GM18520 (cell line): Measurements from ENCODE around the gene ARMC5.
"Not testable (repeated sequence)": the region's sequence is repeated elsewhere in the genome, so short reads cannot be mapped to it uniquely, and the experiment has no call there.

Experiments used
- ATAC-seq: cut with Tn5 transposase; IDR thresholded peaks from one replicate; pipeline ENCODE4 v1.9.1; 2021; ENCODE audit not compliant: unreplicated experiment

Gene ARMC5

DNA sequence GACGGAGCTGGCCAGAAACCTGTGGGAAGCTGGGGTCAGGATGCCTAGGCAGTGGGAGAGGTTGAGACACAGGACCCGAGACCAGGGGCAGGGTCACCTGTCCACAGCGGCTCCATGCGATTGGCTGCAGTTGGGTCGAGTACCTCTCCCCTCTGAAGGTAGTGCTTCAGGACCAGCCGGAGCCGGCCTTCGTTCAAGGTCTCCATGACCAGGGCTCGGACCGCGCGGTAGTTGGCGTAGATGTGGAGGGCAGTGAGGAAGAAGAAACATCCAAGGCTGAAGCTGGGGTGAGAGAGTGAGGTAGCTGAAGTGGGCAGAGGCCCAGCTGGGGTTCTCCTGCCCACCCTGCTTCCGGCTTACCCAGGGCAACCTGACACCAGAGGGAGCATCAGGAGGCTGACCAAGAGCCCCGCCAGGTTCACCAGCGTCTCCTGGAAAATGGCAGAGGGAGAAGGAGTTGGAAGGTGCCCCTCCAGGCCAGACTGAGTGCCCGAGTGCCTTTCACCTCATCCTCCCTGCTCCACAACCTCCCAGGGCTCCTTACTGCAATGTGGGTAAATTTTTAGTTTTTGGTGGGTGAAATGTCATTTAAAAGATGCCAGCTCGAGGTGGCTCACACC lies 34.3 kb downstream of the ARMC5 start:
- ATAC-seq, result no peak

GRCh38 chr16:31496670-31497069 lies 37.4 kb downstream of the ARMC5 start:
- no peak for ATAC-seq

GRCh38 chr16:31498493-31498892 lies 39.2 kb downstream of the ARMC5 start:
- ATAC-seq, result no peak

DNA sequence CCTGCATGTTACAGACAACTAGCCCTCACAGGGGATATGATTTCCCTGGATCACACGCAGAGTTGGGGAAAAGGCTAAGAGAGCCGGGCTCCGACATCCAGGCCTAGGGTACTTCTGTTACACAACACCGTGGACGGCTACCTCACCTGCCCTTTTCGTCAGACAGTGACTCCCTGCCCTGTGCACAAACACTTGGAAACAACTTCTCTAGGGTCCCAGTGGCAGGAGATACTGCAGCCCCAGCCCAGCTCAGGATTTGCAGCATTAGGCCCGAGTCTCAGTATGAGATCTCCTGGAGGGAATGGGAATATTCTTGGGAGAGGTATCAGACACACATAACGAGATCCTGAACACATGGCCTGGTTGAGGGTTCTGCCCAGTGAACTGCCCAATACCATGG lies 40.6 kb downstream of the ARMC5 start:
- no peak for ATAC-seq

DNA sequence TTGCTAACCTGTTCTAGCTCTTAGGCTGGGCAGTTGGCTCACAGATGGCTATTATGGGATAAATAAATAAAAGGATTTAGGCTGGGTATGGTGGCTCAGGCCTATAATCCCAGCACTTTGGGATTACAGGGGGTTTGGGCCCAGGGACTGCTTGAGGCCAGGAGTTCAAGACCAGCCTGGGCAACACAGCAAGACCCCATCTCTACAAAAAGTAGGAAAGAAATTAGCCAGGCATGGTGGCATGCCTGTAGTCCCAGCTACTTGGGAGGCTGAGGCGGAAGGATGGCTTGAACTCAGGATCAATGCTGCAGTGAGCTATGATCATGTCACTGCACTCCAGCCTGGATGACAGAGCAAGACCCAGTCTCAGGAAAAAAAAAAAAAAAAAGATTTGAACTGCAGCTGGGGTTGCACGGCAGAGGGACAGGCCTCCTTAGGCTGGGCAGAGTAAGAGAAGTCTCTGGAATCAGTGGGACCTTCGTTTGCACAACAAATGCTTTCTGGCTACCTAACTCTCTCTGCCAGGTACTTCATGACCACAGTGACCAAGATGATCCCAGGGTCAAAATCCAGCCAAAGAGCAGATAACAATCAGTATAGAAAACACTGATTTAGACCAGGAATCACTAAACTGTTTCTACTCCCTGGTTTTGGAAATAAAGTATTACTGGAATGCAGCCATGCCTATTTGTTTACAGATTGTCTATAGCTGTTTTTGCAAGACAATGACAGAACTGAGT lies 42.1 kb downstream of the ARMC5 start:
- ATAC-seq, result no peak

DNA sequence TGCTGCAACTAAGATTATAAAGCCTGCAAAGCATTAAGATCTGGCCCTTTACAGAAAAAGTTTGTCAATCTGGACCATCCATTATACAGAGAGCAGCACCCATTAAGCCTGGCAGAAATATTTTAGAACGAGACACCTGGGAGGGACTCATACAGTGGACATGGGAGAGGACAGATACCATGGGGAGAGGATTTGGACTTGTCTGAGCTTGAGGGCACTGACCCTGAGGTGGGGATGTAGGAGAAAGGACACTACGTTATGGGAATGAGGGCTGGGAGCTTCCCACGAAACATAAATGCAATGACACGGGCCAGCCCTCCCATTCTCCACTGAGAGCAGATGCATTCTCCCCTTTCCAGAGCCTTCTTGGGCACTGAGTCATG lies 42.7 kb downstream of the ARMC5 start:
- ATAC-seq, result no peak

GRCh38 chr16:31502981-31503380 lies 43.7 kb downstream of the ARMC5 start:
- ATAC-seq, result no peak

GRCh38 chr16:31503555-31503954 lies 44.3 kb downstream of the ARMC5 start:
- not testable (repeated sequence) for ATAC-seq

- ATAC-seq, result no peak
Measured at GRCh38 chr16:31504159-31504558, 44.9 kb downstream of the ARMC5 start.

- no peak for ATAC-seq
Measured at GRCh38 chr16:31505483-31505882, 46.2 kb downstream of the ARMC5 start.

DNA sequence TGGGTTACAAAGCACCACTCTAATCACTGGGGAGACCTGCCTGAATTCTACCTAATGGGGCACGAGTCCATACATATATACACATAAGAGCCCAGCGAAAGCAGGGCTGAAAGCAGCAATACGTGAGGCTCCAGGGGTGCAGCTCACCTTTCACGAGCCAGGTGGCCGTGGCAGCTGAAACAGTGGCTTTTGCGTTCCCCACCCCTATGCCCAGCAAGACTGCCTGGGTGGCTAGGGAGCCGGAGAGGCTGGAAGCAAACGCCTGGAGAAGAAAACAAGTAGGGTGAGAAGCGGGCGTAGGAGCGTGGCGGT lies 48.3 kb downstream of the ARMC5 start:
- no peak for ATAC-seq

DNA sequence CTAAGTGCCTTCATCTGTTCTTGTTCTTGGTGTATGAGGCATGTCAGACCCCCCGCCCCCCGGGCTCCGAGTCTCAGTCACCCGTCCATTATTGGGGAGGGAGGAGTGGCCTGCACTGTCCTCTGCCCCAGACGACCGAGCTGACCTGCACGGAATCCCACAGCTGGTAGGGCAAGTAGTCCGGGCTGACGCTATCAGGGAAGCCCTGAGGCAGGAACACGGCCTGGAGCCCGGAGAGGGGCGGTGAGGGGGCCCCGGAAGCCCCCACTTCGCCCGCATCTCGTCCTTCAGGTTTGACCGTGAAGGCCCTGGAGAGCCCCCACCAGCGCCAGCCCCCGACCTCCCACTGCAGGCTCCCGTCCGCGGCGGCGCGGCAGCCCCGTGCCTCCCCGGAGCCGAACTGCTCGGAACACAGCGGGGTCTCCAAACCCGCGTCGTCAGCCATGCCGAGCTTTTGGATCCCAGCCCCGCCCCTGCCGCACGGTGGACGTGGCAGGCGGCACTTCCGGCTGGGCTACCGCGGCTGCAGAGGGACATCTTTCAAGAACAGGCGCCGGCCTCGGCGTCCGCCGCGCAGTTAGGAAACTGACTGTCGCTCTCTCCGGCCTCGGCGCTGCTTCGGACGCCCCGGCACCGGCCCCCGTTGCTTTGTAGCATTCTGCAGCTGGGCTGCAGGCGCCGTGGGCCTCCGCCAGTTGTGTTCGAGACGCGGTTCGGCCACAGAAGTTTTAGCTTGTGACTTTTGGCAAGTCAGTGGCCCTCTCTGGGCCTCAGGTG lies 48.8 kb downstream of the ARMC5 start, which contains the start of gene RUSF1:
TSS of gene RUSF1 (minus strand) at position 463 of the 777 bp plus-strand sequence. CDS start at position 445, 18 bp downstream.
- ATAC-seq, result peak; percentile 89

DNA sequence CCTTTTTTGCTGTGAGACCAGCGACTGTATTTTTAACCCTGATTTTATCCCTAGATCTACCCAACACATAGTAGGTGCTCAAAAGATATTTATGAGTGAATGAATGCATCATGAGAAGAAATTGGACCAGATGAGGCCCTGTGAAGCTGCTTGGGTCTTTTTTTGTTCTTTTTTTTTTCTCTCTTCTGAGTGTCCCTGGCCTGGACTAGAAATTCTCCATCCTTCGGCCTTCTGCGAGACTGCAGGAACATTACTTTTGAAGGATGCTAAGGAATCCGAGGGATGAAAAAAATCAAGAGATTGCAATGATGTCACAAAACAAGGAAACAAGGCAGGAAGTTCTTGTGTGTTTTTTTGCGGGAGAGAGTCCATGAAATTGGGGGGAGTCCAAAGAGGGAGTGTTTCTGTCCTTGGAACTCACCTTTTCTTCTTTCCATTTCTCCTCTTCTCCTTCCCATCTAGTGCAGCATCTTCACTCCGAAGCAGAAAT lies 49.5 kb downstream of the ARMC5 start:
- no peak for ATAC-seq

DNA sequence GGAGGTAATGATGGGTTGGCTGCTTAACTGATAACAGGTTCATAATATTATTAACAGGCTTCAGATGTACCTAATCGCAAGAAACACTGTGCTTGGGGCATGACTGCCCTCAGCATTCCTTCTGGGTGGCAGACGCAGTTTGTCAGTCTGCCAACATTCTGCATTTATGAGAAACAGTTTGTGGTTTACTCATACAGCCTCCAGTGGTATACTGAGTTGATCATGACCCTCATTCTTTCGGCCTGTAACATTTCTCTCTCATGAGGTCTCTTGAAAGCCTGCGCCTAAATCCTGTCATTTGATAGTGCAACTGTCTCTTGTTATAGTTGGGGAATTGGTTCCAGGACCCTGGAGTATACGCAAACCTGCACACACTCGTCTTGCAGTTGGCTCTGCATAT lies 53.8 kb downstream of the ARMC5 start:
- ATAC-seq, result no peak

DNA sequence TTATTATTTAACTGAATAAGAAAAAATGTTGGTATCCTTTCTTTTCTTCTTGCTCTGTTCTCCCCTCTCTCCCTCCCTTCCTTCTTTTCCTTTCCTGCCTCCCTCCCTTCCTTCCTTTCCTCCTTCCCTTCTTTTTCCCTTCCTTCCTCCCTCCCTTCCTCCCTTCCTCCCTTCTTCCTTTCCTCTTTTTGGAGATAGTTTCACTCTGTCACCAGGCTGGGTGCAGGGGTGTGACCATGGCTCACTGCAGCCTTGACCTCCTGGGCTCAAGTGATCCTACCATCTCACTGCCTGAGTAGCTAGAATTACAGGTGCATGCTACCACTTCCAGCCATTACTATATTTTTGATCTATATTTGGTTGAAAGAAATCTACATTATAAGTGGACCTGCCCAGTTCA lies 54.6 kb downstream of the ARMC5 start:
- ATAC-seq, result no peak
